Measurements from ENCODE around the gene NPVF.

DNA sequence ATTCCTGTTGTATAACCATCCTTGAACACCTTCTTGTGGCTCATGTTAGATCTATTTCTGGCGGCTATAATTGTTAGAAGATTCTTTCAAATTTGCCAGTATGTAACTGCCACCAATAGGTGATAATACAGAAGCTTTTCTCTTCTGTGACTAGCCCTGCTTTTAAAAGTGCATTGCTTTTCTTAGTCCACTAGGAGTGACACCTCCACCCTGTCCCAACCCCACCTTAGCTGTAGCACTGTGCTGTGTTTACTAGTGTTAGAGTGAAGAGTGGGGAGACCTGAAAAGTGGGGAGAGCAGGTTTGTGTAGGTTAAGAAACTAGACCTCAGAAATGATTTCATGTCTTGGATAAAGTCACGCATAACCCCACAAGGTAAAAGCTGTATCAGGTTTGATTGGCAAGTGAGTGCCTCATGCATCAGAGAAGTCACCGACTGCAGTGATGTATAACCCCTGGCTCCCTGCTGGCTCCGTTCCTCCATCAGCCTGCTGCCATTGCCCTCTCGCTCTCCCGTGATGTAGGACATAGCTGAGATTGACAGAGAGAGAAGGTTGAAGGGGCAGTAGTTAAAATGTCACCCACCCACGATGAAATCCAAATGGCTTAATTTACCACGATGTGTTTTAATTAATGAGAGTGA is 12.5 kb downstream of the NPVF start:
- no peak for TF ChIP-seq TAF1 (IDR thresholded peaks at IDR 0.05; ENCODE audit: borderline replicate concordance, low read depth, low read length)
- no peak for TF ChIP-seq POLR2A (IDR thresholded peaks at IDR 0.05; ENCODE audit: low read depth, low read length)
- TF ChIP-seq POLR2AphosphoS5 (IDR thresholded peaks at IDR 0.05; ENCODE audit: low read depth, low read length): no peak
